DMS114 treated with DMSO at 0.1 percent for 48 hours (cell line): ENCODE measurements around the gene TMEM43.

Source experiments
- DNase-seq: peaks from one replicate; lab custom pipeline; 2025; ENCODE audit not compliant: unreplicated experiment; lab: John Stamatoyannopoulos, UW

TMEM43 gene

DNA sequence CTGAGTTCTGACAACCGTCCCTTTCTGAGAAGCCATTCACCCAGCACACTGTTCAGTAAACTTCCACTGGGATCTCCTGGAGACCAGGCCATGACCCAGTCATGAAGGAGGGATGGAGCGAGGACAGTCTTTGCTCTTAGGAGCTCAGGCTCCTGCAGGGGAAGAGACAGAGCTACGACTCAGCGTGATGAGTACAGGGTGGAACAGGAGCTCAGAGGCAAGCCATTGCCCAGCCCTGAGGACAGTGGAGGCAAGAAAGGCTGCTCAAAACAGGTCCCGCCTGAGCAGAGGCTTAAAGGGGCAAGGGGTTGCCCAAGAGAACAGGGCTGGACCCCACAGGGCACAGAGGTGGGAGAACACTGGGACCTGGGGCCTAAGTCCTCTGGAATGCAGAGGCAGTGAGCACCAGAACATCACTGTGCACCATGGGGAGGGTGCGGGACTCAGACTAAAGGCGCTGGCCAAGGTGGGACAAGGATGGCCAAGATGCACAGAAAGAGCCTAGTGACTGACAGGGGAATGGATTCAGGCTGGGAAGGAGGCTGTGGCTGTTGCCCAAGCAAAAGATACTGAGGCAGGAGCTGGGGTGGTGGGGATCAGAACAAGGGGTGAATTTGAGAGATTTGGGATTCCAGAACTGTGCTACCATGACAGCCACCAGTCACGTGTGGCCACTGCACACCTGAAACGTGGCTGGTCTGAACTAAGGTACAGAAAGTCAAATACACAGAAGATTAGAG lies 25.8 kb downstream of the TMEM43 start:
- DNase-seq, result no peak

DNA sequence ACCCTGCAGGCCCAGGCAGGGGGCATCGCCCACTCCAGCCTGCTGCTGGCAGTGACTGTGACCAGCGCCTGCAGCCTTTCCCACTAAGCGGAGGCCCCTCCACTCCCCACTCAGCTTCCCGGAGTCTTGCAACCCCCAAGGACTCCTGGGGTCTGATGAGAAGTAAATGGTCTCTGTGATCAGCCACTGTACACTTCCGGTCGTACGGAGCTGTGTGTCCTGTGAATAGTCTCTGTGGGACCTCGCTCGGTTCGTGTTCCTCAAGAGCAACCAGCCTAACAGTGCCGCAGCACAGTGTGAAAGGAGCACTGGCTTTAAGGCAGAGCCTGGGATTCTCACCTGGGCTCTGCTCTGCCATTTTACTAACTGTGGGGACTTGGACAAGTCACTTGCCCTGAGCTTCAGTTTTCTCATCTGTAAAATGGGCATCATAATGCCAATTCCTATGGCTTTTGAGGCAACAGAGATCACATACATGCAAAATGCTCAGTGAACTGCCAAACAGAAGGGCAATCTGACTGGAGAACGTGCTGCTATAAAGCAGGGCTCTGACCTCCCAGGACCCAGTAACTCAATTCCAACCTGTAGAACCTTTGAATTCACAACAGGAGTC lies 26.7 kb downstream of the TMEM43 start:
- DNase-seq, result no peak

DNA sequence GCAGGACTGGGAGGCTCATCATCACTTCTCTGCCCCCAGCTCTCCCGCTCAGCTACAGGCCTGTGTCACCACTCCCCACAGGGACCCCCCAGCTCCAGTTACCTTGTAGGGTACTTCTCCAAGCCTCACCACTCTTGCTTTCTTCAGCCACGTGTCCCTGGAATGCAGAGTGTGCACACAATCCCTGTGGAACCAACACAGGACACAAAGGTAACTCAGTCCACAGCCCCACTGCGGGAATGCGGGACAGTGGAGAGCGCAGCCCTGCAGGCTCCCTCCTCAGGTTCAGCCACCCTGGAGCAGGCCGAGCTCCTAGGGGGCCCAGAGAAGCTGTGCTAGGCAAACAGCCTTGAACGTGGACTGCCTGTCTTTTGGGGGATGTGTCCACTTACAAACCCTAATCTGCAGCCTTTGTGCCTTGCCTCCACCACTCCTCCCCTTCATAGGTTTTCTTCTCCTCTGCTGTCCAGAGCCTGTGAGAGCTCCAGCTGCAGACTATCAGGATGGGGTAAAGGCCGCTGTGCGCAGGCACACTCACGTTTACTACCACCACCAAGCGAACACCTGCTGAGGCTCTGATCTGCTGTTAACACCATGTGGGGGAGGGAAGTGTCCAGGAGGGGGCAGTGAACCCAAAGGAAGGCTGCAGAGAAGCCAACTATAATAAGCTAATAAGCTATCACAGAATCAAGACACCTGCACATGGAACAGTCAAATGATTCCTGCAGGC lies 27.5 kb downstream of the TMEM43 start:
- no peak for DNase-seq

DNA sequence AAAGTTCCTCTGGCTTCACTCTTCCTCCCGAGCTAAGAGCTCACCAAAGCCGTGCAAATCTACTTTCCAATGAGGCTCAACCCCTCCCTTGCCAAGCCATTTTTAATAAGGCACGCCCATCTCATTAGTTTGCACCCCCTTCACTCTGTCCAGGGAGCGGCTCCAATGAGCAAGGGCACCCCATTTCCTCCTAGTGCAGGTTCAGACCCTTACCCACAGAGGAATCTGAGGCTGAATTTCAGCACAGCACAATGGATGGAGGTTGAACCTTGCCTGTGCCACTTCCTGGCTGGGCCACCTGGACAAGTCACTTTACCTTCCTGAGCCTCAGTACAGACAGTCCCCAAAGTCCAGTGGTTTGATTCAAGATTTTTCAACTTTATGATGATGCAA lies 28.1 kb downstream of the TMEM43 start:
- DNase-seq, result no peak

DNA sequence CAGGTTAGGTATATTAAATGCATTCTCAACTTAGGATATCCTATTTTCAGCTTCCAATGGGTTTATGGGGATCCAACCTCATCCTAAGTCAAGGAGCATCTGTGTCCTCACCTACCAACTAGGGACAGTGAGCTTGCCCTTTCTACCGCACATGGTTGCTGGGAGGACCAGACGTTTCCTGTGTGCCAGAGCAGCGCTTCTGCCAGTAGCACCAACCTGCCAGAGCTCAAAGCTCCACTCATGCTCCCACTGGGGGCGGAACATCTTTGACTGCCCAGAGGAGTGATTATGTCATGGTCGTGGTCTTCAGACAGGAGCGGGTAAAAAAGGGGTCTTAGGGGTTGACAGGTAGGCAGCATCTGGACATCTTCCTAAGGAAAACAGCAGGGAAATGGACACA lies 28.8 kb downstream of the TMEM43 start:
- DNase-seq, result no peak

DNA sequence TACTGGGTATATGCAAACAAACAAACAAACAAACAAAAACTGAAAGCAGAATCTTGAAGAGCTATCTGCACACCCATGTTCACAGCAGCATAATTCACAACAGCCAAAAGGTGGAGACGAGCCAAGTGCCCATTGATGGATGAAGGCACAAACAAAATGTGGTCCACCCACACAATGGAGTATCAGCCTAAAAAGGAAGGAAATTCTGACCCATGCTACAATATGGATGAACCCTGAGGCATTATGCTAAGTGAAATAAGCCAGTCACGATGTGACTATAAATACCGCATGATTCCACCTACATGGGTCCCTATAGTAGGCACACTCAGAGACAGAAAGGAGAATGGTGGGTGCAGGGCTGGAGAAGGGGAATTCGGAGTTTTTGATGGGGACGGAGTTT lies 29.4 kb downstream of the TMEM43 start:
- DNase-seq, result no peak

DNA sequence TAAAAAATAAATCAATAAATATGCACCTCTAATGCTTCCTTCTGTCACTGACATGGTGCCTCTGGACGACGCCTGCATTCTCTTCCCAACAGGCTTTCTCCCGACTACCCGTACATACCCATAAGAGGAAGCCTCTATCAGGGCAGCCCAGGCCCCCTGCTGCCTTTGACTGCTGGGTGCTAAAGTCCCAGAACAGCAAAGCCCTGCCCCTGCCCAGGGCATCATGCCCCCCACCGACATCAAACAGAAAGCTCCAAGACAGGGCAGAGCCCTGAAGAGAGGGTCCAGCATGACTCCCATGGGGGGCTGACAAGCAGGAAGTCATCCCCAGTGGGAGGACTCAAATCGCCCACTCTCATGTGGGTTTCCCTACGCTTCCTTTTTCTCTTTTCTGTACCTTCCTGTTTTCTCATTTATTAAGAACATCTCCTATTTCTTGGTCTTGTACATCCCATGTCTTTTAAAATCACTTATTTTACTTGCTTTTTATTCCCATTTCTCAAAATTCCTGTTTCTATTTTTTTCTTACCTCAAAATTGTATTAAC lies 30.1 kb downstream of the TMEM43 start:
- no peak for DNase-seq

DNA sequence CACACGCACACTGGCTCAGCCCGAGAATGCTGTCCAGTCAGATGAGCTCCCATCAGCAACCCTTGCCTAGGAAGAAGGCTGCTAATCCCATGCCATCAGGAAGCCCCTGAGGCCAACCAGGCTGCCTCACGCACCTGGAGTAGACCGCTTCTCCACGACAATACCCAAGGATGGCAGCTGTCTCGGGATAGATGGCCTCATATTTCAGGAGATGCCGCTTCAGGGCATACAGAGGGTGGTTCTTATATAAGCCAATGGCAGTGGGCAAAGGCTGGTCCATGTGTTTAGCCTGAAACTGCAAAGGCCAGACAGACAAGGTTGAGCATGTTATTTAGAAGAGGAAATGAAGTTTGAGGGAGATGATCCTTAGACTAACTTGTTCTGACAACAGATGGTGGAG lies 31.3 kb downstream of the TMEM43 start:
- no peak for DNase-seq

DNA sequence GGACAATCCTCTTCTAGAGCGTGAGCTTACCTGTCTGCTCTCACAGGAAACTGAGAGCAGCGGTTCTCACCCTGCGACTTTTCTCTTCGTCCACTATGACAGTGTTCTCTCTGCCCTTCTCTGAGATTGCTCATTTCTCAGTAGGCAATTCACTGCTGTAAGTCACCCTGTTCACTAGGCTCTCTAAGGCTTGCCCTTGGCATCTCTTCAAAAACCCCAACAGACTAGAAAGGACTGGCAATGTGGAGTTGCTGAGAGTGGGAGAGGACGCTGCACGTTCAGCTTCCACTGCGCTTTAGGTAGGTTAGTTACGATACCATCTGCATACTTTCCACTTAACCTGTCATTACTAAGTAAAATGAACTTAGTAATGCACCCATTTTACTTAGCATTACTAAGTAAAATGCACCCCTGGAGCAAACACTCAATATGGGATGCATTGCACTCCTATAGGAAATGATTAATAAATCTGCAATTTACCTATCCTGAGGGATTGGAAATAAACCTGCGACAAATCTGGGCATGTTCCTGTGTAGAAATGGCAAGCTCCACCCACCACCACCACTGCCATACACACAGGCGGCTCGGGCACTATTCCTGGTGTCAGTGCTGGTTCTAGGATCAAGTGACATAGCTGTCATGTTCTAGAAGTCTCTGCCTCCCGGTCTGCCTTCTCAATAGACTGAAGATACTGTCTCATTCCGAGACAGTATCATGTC lies 32.1 kb downstream of the TMEM43 start:
- no peak for DNase-seq

DNA sequence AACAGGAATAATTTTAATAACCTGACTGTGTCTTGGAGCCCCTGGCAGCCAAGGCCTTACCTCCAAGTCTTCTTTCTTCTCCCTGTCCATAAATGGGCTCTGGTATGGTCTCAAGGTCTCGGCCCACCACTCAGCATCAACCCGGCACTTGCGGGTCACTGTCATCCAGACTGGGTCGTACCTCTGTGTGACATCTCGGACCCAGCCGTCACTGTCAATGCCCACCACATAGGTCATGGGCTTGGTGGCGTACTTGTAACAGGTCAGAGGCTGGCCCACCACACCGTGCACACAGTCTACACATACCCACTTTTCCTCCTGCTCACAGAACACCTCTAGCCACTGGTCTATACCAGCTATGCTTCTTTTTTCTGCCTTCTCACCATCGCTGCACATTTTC lies 33.1 kb downstream of the TMEM43 start:
- no peak for DNase-seq

DNA sequence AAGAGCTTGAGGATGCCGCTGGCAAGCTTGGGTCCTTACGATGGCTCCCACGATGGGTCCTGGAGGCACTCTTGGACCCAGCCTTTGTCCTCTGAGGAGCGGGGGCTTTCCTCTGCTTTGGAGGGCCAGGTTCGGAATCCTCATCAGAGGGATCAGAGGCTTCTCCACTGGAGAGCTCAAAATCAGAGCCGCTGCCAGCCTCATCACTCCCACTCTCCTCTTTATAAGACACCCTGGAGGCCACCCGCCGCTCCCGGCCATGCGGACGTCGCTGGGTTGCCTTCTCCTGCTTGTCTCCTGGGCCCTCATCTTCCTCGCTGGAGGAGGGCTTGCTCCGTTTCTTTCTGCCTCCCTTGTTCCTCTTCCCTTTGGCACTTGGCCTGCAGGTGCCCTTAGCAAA lies 33.5 kb downstream of the TMEM43 start:
- no peak for DNase-seq

DNA sequence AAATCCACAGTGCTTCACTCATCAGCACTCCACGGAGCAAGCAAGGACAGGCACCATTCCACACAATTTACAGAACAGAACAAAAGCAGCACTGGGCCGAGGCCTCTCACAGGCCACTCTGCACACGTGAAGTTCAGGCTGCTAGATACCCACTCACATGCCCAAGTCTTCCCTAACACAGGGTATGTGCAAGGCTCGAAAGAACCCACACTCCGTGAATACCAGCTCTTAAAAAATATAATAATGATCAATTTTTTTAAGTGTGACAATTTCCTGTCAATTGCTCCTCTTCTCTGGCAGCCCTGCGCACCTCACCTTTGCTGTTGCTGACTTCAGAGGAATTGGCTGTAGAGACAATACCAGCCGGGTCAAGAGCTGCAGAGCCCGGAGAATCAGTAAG lies 34.6 kb downstream of the TMEM43 start:
- DNase-seq, result no peak

DNA sequence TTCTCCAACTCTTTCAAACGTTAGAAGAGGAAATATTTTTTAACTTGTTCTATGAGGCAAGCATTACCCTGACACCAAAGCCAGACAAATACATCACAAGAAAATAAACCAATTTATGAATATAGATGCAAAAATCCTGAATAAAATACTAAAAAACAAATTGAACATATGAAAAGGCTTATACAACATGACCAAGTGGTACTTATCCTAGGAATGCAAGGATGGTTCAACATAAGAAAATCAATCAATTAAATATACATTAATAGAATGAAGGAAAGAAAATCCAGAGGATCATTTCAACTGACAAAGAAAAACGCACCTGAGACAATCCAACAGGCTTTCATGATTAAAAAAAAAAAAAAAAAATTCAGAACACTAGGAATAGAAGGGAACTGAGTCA lies 36.4 kb downstream of the TMEM43 start:
- no peak for DNase-seq

DNA sequence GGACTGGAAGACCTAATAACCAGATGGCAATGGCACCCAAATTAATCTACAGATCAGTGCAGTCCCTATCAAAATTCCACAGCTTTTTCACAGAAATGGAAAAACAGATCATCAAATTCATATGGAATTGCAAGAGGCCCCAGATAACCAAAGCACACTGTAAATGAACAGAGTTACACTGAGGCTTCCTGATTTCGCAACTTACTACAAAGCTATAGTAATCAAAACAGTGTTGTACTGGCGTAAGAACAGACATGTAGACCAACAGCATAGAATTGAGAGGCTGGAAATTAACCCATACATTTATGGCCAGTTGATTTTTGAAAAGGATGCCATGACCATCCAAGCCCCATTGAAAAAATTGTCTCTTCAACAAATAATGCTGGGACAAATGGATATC lies 37.3 kb downstream of the TMEM43 start:
- DNase-seq, result no peak

DNA sequence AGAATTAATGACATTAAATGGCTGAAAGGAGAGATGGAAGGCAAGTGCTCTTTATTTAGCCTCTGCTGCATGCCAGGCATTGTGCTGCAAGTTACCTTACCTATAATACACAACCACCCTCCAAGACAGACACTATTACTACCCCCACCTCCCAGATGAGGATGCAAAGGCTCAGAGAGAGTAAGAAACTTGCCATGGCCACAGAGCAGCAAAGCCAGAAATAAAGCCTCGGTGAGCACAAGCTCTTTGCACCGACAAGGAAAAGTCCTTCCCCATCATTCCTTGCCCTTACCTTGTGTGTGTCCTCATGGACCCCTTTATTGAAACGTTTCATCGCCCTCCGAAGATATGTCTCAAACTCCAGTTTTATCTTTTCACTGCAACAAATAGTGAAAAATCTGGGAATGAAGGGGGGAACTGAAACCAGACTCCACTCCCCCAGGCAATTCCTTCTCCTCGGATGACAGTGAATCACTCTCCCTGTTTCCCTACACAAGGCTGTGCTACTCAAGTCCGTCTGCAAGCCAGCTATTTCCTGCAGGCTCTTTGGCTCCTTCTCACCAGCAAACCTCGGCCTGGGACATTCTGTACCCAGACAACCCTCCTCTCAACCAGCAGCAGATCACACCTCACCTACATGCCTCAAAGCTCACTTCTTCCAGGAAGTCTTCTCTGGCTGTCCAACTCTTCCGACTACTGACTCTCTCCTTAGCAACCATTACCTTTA lies 42.2 kb downstream of the TMEM43 start:
- no peak for DNase-seq

DNA sequence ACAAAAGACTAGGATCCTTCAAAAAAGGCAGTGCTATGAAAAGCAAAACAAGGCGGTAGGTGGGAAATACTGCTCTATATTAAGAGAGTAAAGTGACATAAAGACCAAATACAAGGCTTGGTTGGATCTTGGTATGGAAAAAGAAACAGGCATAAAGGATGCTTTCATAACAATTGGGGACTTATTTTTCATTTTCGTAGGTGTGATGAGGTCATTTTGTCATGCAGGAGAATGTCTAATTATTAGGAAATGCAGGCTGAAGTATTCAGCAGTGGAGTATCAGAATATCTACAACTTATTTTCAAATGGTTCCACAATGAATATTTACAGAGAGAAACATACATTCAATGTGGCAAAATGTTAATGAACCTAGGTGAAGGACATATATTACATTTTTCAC lies 44.6 kb downstream of the TMEM43 start:
- DNase-seq, result no peak

DNA sequence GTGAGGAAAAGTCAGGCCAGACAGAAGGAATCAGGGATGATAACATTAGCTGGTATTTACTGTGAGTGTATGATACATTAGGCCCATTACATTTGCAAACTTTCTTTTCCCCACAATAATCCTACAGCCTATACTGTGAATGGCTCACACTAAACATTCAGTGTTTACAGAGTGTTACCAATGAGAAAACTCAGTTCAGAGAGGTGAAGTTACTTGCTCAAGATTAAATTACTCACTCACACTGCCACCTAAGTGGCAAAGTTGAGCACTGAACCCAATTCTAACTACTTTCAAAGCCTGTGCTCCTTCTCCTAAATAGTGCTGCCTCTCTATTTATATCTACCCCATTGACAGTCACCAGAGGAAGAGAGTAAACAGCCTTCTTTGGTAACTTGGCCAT lies 45.0 kb downstream of the TMEM43 start:
- no peak for DNase-seq

DNA sequence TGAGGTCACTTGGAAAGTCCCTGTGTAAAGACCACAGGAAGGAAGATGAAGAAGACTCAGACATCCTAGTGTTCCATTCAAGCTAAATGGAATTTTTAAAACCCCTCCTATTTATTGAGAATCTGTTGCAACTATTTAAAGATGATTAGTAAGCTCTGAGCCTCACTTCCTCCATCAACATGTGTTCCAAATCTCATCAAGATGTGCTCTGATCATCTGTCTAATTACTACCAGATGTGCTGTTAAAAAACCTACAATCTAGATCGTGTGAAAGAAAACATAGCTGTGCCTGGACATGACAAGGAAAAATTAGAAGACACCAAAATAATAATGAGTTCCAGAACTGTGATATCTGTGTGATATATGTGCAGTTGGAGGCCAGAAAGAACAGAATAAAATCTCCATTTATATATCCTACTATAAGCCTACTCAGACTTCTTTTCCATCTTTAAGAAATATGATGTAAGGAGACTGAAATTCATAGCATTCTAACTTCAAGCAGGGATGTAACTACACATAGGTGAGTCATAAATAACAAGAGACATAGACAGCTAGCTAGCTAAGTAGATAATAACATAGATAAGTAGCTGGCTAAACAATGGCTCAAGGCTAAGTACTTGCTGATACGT lies 45.8 kb downstream of the TMEM43 start:
- no peak for DNase-seq

DNA sequence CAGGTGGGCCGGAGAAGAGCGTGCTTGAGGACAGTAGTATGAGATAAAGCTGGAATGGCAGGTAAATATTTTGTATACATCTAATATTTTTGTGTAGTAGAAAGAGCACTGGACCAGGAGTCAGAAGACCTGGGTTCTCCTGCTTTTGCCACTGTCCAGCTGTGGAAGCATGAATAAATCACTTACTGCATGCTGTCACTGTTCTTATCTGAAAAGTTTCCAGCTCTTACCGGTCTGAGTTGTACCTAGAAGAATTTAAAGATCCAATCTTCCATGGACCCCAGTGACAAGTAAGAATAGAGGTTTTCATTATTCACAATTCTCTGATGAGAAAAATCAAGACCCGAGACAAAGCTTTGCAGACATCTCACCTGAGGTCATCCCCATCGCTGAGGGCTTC lies 47.6 kb downstream of the TMEM43 start:
- no peak for DNase-seq

DNA sequence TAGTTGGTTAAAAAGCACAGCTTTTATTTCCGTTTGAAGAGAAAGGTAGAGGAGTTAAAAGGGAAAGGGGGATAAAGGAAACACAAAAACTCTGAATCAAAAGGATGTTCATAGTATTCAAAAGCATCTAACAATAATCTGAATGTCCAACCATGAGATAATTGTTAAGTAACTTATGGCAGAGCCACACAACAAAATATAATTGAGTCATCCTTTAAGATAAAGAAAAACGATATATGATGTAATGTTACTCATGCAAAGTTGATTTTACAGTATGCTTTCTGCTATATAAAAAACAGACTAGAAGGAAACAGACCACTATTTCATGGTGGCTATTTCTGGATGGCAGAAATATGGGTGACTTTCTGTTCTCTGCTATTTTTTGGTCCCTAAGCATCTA lies 49.6 kb downstream of the TMEM43 start:
- no peak for DNase-seq
